ENCODE data around the gene TMEFF2.

The TMEFF2 gene

GRCh38 chr2:192161656-192162290 is 33.0 kb downstream of the TMEFF2 start:
- no peak for DNase-seq
- H3K9me3 ChIP-seq: no peaks in the 10 kb centered on the region
- no peaks in the 10 kb centered on the region for H3K36me3 ChIP-seq
- H3K27me3 ChIP-seq: no peaks in the 10 kb centered on the region
- TF ChIP-seq CTCF (IDR thresholded peaks at IDR 0.05): no peak
- no peak overlapping the region for H3K4me3 ChIP-seq
- no peak overlapping the region for H3K27ac ChIP-seq
- H3K4me1 ChIP-seq: peaks cover 0 to 4% (median 0%) of the 10 kb centered on the region in 4 donors
- intact Hi-C loops (cut with DNase I; ENCODE audit: low total_unique reads): loop anchor here (2.0 to 5.0 kb wide), 2 partner anchors 347 to 609 kb away; no protein-coding TSS in a partner anchor

- H3K27me3 ChIP-seq: no peaks in the 10 kb centered on the region
- no peaks in the 10 kb centered on the region for H3K36me3 ChIP-seq
- H3K4me1 ChIP-seq: peaks cover 0 to 4% (median 2%) of the 10 kb centered on the region in 4 donors
- intact Hi-C loops (cut with DNase I; ENCODE audit: low total_unique reads): loop anchor here (5.0 kb wide), 1 partner anchor 607 kb away; no protein-coding TSS in a partner anchor
- no peak overlapping the region for H3K4me3 ChIP-seq
- DNase-seq: no peak
- no peak overlapping the region for H3K27ac ChIP-seq
- no peak for TF ChIP-seq CTCF (IDR thresholded peaks at IDR 0.05)
- no peaks in the 10 kb centered on the region for H3K9me3 ChIP-seq
These were observed 35.0 kb downstream of the TMEFF2 start for GRCh38 chr2:192159736-192160135.

DNA sequence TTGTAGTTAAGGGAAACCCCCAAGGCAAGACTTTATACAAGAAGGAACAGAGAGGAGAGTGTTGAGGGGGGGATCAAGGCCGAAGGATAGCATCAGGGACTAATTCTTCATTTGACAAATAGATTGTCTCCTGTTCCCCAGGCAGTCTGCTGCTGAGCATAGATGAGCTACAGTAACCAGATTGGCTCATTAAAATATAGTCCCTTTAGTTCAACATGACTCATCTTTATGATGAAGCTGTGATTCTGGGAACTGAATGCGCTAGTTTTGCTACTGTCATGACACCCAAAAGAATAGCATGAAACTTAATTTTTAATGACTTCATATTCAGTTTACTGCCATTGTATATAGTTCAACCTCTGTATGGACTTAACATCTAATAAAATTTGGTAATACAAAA is 35.5 kb downstream of the TMEFF2 start:
- H3K9me3 ChIP-seq: no peaks in the 10 kb centered on the region
- H3K27me3 ChIP-seq: no peaks in the 10 kb centered on the region
- no peak for TF ChIP-seq CTCF (IDR thresholded peaks at IDR 0.05)
- H3K36me3 ChIP-seq: no peaks in the 10 kb centered on the region
- H3K4me1 ChIP-seq: peaks cover 0 to 4% (median 2%) of the 10 kb centered on the region in 4 donors
- DNase-seq: no peak
- no peak overlapping the region for H3K27ac ChIP-seq
- H3K4me3 ChIP-seq: no peak overlapping the region
- intact Hi-C loops (cut with DNase I; ENCODE audit: low total_unique reads): no loop called here

DNA sequence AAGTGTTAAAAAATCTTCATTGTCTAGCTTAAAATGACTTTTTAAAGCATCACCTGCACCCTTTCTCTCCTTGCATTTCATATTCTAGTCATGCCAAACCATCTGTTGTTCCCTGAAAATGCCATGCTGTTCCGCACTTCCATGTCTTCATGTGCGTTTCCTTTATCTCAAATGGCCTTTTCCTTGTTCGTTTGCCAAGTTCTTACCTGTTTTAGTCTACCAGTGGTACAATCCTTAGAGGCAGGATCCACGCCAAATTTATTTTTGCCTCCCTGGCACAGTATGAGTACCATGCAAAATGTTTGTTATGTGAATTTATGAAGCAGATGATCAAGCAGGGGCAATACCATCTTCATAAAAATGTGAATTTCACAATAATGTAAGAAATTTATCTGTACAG is 37.0 kb downstream of the TMEFF2 start:
- no peaks in the 10 kb centered on the region for H3K9me3 ChIP-seq
- peaks cover 0 to 4% (median 2%) of the 10 kb centered on the region in 4 donors for H3K4me1 ChIP-seq
- intact Hi-C loops (cut with DNase I; ENCODE audit: low total_unique reads): no loop called here
- no peak for TF ChIP-seq CTCF (IDR thresholded peaks at IDR 0.05)
- H3K27me3 ChIP-seq: no peaks in the 10 kb centered on the region
- H3K27ac ChIP-seq: no peak overlapping the region
- no peaks in the 10 kb centered on the region for H3K36me3 ChIP-seq
- no peak overlapping the region for H3K4me3 ChIP-seq
- DNase-seq: no peak

GRCh38 chr2:192155511-192156118 is 39.1 kb downstream of the TMEFF2 start:
- Histone ChIP-seq H3K4me3 (no peak overlapping the region), H3K9me3 (no peaks in the 10 kb centered on the region)
- intact Hi-C loops (cut with DNase I; ENCODE audit: low total_unique reads): no loop called here

More at GRCh38 chr2:192155511-192156118, 39.1 kb downstream of the TMEFF2 start:
- H3K27ac ChIP-seq: no peak overlapping the region
- H3K4me1 ChIP-seq: peaks cover 0 to 4% (median 0%) of the 10 kb centered on the region in 4 donors
- no peak for TF ChIP-seq CTCF (IDR thresholded peaks at IDR 0.05)
- no peaks in the 10 kb centered on the region for H3K36me3 ChIP-seq
- H3K27me3 ChIP-seq: no peaks in the 10 kb centered on the region
- no peak for DNase-seq

All from tibial artery (tissue), 4 donors.